Endothelial cell (in vitro differentiated cells): ENCODE data around the gene TBC1D16. TPM values are rescaled to one million over a fixed set of nuclear protein-coding genes. Genes with fewer than 3 reads are reported as not detected.

Source experiments
- DNase-seq: peaks from one replicate; pipeline ENCODE4 v3.0.0; 2021; ENCODE audit warnings: low spot score
- H3K27ac Mint-ChIP-seq: one replicate; pipeline ENCODE4 v1.8.0; 2021; ENCODE audit warnings: mixed read lengths, inconsistent platforms; ENCODE audit not compliant: unreplicated experiment
- H3K27me3 Mint-ChIP-seq: one replicate; pipeline ENCODE4 v1.8.0; 2021; ENCODE audit warnings: mild to moderate bottlenecking, moderate library complexity, mixed read lengths, inconsistent platforms; ENCODE audit not compliant: unreplicated experiment
- H3K36me3 Mint-ChIP-seq: one replicate; pipeline ENCODE4 v1.8.0; 2021; ENCODE audit warnings: mild to moderate bottlenecking, low read depth, mixed read lengths, inconsistent platforms; ENCODE audit not compliant: unreplicated experiment
- H3K4me1 Mint-ChIP-seq: one replicate; pipeline ENCODE4 v1.8.0; 2021; ENCODE audit warnings: mild to moderate bottlenecking, mixed read lengths, inconsistent platforms; ENCODE audit not compliant: unreplicated experiment
- H3K4me3 Mint-ChIP-seq: one replicate; pipeline ENCODE4 v1.8.0; 2021; ENCODE audit warnings: mild to moderate bottlenecking, mixed read lengths, inconsistent platforms; ENCODE audit not compliant: unreplicated experiment
- H3K9me3 Mint-ChIP-seq: one replicate; pipeline ENCODE4 v1.8.0; 2021; ENCODE audit warnings: mixed read lengths, inconsistent platforms; ENCODE audit not compliant: unreplicated experiment
- CTCF ChIP-seq: fragments of 200-600 bp; sonication (generic); IDR thresholded peaks from one replicate; pipeline ENCODE4 v1.5.0; 2021; ENCODE audit warnings: antibody characterized with exemption; ENCODE audit not compliant: unreplicated experiment
- total RNA-seq: library from RNA; stranded (reverse); fragmentation: NEBNext Ultra II Directional; extraction: Animal tissue kit (Norgen Biotek cat#: 25700); gene quantifications from one replicate; pipeline ENCODE4 v1.2.1, GENCODE V29; 2021; ENCODE audit not compliant: unreplicated experiment

Gene TBC1D16
- total RNA-seq, 1 donor from 2014 or later, result 126 TPM

- TF ChIP-seq CTCF, result no peak
- no peak for DNase-seq
- no peaks in the 10 kb centered on the region for H3K9me3 Mint-ChIP-seq
- H3K27ac Mint-ChIP-seq, result no peak overlapping the region
- peaks cover 14% of the 10 kb centered on the region for H3K36me3 Mint-ChIP-seq
- peaks cover 2% of the 10 kb centered on the region for H3K27me3 Mint-ChIP-seq
- peaks cover 7% of the 10 kb centered on the region for H3K4me1 Mint-ChIP-seq
- H3K4me3 Mint-ChIP-seq, result no peak overlapping the region
Measured at GRCh38 chr17:79976451-79976850, 59.2 kb downstream of the TBC1D16 start.

GRCh38 chr17:79975498-79976134 is 60.1 kb downstream of the TBC1D16 start:
- Mint-ChIP-seq H3K4me3 (no peak overlapping the region), H3K4me1 (peaks cover 5% of the 10 kb centered on the region), H3K27ac (no peak overlapping the region), H3K27me3 (peaks cover 2% of the 10 kb centered on the region), H3K9me3 (no peaks in the 10 kb centered on the region), H3K36me3 (peaks cover 15% of the 10 kb centered on the region)
- DNase-seq, result no peak
- no peak for TF ChIP-seq CTCF

- peak; percentile 31 for DNase-seq
- H3K4me1 Mint-ChIP-seq, result peaks cover 5% of the 10 kb centered on the region
- peak; percentile 35 for TF ChIP-seq CTCF
- peaks cover 18% of the 10 kb centered on the region for H3K36me3 Mint-ChIP-seq
- H3K4me3 Mint-ChIP-seq, result no peak overlapping the region
- no peak overlapping the region for H3K27ac Mint-ChIP-seq
- no peaks in the 10 kb centered on the region for H3K9me3 Mint-ChIP-seq
- H3K27me3 Mint-ChIP-seq, result peaks cover 2% of the 10 kb centered on the region
Measured at GRCh38 chr17:79974566-79975497, 60.8 kb downstream of the TBC1D16 start.

- H3K9me3 Mint-ChIP-seq, result no peaks in the 10 kb centered on the region
- DNase-seq, result no peak
- H3K4me3 Mint-ChIP-seq, result no peak overlapping the region
- no peaks in the 10 kb centered on the region for H3K27me3 Mint-ChIP-seq
- TF ChIP-seq CTCF, result no peak
- peaks cover 5% of the 10 kb centered on the region for H3K4me1 Mint-ChIP-seq
- H3K36me3 Mint-ChIP-seq, result peaks cover 16% of the 10 kb centered on the region
- no peak overlapping the region for H3K27ac Mint-ChIP-seq
Measured at GRCh38 chr17:79971651-79972050, 64.0 kb downstream of the TBC1D16 start.
